D721Med (cell line): Measurements from ENCODE around the gene ETS2.
"Not testable (repeated sequence)": the region's sequence is repeated elsewhere in the genome, so short reads cannot be mapped to it uniquely, and the experiment has no call there.

Experiments used
- DNase-seq: peaks from one replicate; pipeline ENCODE4 v3.0.0; 2011; ENCODE audit warnings: low spot score; ENCODE audit not compliant: insufficient read length
- FAIRE-seq: peaks from 2 replicates; lab custom pipeline; 2011; peaks lifted over from hg19 to GRCh38; lab: Jason Lieb, UNC
- TF ChIP-seq, protein P1 (sequence below): IDR thresholded peaks from 2 replicates; pipeline ENCODE4 v1.5.1; 2012; ENCODE audit warnings: mild to moderate bottlenecking, control low read depth; ENCODE audit not compliant: insufficient read depth; ENCODE audit errors: missing control alignments

The ETS2 gene

DNA sequence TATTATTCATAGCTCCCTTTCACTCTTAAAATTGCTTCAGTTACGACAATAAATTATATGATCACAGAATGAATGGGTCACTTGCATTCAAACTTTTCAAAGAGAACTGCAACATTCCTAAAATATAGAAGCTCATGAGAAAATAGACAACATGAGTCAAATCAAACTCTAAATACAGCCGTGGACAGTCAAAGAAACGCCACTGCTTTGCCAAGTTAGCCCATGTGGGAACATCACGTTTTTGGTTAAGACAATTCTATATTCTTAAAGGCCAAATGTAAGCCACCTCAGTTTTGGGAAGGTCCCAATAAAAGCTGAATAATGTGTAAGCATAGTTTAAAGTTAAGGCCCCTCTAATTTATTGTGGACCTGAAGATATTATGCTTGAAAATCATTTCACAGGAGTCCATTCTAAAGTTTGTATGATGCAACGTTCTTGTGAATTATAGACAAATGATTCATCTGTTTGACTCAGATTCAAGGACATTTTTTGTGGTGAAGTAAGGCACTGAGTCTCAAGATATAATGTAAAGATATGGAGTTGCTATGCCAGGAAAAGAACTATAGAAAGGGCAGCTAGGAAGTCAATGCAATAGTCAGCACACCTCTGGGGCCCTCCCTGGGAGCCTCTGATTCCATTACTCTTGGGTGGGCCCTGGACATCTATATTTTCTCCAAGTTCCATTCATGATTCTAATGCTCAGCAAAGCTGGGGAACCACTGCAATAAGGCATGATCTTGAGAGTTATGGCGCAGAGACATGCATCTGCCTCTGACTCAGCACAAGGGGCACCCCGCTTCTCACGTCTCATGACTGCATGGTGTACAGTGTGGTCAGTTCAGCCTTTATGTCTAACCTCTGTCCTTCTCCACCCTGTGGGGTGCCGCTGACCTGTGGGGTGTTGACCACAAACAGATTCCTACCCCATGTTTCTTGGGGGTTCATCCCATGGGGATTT, 33.9 kb downstream of the ETS2 start:
- FAIRE-seq (no peak), DNase-seq (no peak)
- TF ChIP-seq, protein P1, sequence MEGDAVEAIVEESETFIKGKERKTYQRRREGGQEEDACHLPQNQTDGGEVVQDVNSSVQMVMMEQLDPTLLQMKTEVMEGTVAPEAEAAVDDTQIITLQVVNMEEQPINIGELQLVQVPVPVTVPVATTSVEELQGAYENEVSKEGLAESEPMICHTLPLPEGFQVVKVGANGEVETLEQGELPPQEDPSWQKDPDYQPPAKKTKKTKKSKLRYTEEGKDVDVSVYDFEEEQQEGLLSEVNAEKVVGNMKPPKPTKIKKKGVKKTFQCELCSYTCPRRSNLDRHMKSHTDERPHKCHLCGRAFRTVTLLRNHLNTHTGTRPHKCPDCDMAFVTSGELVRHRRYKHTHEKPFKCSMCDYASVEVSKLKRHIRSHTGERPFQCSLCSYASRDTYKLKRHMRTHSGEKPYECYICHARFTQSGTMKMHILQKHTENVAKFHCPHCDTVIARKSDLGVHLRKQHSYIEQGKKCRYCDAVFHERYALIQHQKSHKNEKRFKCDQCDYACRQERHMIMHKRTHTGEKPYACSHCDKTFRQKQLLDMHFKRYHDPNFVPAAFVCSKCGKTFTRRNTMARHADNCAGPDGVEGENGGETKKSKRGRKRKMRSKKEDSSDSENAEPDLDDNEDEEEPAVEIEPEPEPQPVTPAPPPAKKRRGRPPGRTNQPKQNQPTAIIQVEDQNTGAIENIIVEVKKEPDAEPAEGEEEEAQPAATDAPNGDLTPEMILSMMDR: no peak

DNA sequence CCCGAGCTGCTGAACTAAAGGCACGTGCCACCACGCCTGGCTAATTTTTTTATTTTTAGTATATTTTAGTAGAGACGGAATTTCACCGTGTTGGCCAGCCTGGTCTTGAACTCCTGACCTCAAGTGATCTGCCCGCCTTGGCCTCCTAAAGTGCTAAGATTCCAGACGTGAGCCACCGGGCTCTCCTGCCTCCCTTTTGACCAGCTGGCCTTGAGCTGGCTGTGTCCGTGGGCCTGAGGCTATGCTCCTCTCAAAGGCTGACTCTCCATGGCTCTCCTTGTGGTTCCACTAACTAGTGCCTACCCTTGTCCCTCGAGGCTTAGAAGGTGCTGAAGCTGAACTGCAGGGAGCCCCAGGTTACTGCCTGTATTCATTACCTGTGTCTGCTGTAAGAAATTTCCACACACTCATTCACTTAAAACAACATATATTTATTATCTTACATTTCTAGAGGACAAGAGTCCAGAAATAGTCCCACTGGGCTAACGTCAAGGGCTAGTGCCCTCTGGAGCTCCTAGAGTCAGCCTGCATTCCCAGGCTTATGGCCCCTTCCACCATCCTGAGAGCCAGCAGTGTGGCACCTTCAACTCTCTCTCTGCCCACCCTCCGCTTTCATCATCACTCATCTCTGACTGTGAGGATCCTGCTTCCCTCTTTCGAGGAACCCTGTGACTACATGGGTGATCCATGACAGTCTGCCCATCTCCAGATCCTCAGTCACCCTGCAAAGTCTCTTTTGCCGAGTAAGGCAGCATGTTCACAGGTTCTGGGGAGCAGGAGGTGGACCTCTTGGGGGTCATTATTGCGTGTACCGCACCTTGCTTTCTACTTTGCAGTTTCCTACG, 34.9 kb downstream of the ETS2 start:
- no peak for DNase-seq
- no peak for FAIRE-seq
- TF ChIP-seq, protein P1: no peak

DNA sequence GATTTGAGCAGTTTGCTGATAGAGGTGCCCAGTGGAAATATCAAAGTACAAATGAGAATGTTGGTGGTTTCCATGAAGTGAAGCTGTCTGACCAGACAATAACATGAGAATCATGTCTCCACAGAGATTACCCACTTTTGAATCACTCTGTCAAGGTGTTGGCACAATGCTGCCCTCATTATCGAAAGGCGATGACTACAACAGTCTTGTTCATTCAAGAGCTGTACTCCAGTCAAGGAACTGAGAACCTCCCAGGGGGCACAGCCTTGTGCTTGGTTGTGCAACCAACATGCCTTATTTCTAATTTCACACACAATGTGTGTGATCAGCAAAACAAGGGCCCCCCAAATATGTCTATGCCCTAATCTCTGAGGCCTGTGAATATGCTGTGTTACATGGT, 35.7 kb downstream of the ETS2 start:
- DNase-seq: no peak
- no peak for FAIRE-seq

DNA sequence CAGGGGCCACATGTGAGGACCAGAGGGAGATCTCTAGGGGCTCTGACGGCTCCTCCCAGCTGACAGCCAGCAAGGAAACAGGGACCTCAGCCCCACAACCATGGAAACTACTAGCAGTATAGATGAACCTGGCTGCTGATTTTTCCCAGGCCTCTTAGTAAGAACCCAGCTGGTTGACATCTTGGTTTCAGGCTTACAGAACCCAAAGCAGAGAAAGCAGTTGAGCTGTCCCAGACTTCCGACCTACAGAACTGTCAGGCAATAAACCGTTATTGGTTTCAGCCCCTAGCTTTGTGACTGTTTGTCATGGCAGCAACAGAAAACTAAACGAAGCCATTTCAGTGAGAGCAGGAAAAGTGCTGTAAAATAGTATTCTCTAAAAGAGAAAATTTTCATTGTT, 36.4 kb downstream of the ETS2 start:
- FAIRE-seq (no peak), DNase-seq (no peak)
- TF ChIP-seq, protein P1: no peak

More for the DNA sequence above, 35.7 kb downstream of the ETS2 start:
- TF ChIP-seq, protein P1: no peak

DNA sequence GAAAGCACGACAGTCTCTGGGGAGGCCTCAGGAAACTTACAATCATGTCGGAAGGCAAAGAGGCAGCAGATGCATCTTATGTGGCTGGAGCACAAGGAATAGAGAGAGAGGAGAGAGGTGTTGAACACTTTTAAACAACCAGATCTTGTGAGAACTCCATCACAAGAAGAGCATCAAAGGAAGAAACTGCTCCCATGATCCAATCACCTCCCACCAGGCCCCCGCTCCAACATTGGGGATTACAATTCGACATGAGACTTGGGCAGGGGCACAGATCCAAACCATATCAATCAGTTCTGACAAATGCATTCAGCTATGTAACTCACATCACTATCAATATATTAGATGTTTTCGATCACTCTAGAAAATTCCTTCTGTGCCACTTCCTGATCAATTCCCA, 37.6 kb downstream of the ETS2 start:
- DNase-seq: no peak
- FAIRE-seq: no peak
- TF ChIP-seq, protein P1: no peak

DNA sequence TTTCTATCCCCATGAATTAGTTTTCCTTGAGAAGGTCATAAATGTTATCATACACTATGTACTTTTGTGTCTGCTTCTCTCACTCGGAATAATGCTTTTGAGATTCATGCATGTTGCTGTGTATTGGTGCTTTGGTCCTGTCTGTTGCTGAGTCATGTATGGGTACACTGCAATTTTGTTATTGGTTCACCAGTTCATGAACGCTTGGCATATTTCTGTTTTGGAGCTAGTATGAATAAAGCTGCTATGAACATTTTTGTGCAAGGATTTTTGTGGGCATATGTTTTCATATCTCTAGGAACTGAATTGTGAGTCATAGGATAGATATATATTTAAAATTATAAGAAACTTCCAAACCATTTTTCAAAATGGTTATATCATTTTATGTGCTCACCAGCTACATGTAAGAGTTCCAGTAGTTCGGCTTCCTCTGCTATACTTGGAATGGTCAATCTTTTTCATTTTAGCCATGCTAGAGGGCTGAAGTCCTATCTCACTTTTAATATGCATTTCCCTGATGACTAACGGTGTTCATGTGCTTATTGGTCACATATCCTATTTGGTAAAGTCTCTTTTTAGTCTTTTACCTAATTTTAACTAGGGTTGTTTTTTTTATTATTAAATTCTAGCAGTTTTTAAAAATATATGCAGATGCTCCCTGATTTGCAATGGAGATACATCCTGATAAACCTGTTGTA, 38.2 kb downstream of the ETS2 start:
- FAIRE-seq (no peak), DNase-seq (no peak)
- TF ChIP-seq, protein P1: no peak

DNA sequence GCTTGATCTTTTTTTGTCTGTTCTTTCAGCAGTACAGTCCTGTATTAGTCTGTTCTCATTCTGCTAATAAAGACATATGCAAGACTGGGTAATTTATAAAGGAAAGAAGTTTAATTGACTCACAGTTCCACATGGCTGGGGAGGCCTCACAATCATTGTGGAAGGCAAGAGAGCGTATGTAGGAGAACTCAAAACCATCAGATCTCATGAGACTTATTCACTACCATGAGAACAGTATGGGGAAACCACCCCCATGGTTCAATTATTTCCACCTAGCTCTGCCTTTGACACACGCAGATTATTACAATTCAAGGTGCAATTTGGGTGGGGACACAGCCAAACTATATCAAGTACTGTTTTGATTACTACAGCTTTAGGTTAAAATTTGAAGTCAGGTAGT, 39.6 kb downstream of the ETS2 start:
- FAIRE-seq, DNase-seq: not testable (repeated sequence)
